HepG2 (cell line): ENCODE measurements around the gene HELZ. TPM values are rescaled to one million over a fixed set of nuclear protein-coding genes. Genes with fewer than 3 reads are reported as not detected.
A peak's percentile ranks its signal among the peaks of the same experiment; 100 is the strongest.

ENCODE experiments used
- DNMT1 ChIP-seq: sonication (generic); formaldehyde crosslinking; IDR thresholded peaks from 2 replicates; pipeline ENCODE4 v1.5.1; 2020; ENCODE audit warnings: mild to moderate bottlenecking, missing genetic modification reagents
- EED ChIP-seq: sonication (generic); formaldehyde crosslinking; IDR thresholded peaks from 2 replicates; pipeline ENCODE4 v1.5.0; 2020; ENCODE audit warnings: mild to moderate bottlenecking, missing genetic modification reagents
- FIP1L1 ChIP-seq: fragments of 200-400 bp; formaldehyde crosslinking; IDR thresholded peaks from 2 replicates; pipeline ENCODE4 v1.6.1; 2018; ENCODE audit warnings: low read depth, mild to moderate bottlenecking, low read length, moderate library complexity, borderline replicate concordance; ENCODE audit not compliant: insufficient read depth
- FOXA3 ChIP-seq: IDR thresholded peaks from 2 replicates; pipeline ENCODE4 v1.6.1; 2016; ENCODE audit warnings: missing genetic modification reagents, missing compliant biosample characterization
- JDP2 ChIP-seq: sonication (generic); formaldehyde crosslinking; IDR thresholded peaks from 2 replicates; pipeline ENCODE4 v1.8.1; 2022; ENCODE audit warnings: missing genetic modification reagents, borderline replicate concordance
- MAF1 ChIP-seq: sonication (generic); formaldehyde crosslinking; IDR thresholded peaks from 2 replicates; pipeline ENCODE4 v1.5.0; 2020; ENCODE audit warnings: missing genetic modification reagents, borderline replicate concordance
- RELA ChIP-seq: sonication (generic); formaldehyde crosslinking; IDR thresholded peaks from 2 replicates; pipeline ENCODE4 v1.4.0; 2020; ENCODE audit warnings: missing genetic modification reagents
- SRY ChIP-seq: sonication (generic); formaldehyde crosslinking; IDR thresholded peaks from 2 replicates; pipeline ENCODE4 v1.8.0; 2022; ENCODE audit warnings: mild to moderate bottlenecking, missing genetic modification reagents
- TFDP2 ChIP-seq: sonication (generic); formaldehyde crosslinking; IDR thresholded peaks from 2 replicates; pipeline ENCODE4 v1.4.0; 2020; ENCODE audit warnings: missing genetic modification reagents
- THAP9 ChIP-seq: sonication (generic); formaldehyde crosslinking; IDR thresholded peaks from 2 replicates; pipeline ENCODE4; 2020; ENCODE audit warnings: missing genetic modification reagents, mild to moderate bottlenecking, borderline replicate concordance
- XRCC5 ChIP-seq: fragments of 200-400 bp; formaldehyde crosslinking; optimal IDR thresholded peaks from 2 replicates; pipeline ENCODE3; 2017; ENCODE audit warnings: mild to moderate bottlenecking, low read length
- ZBTB14 ChIP-seq: sonication (generic); formaldehyde crosslinking; IDR thresholded peaks from 2 replicates; pipeline ENCODE4 v1.4.0; 2020; ENCODE audit warnings: missing genetic modification reagents
- ZNF138 ChIP-seq: sonication (generic); formaldehyde crosslinking; IDR thresholded peaks from 2 replicates; pipeline ENCODE4 v1.5.0; 2020; ENCODE audit warnings: mild to moderate bottlenecking, low read depth, missing genetic modification reagents
- ZNF367 ChIP-seq: sonication (generic); formaldehyde crosslinking; IDR thresholded peaks from 2 replicates; pipeline ENCODE4 v1.4.0; 2020; ENCODE audit warnings: missing genetic modification reagents, borderline replicate concordance
- ZNF414 ChIP-seq: sonication (generic); formaldehyde crosslinking; IDR thresholded peaks from 2 replicates; pipeline ENCODE4 v1.5.0; 2020; ENCODE audit warnings: missing genetic modification reagents
- ZNF75D ChIP-seq: sonication (generic); formaldehyde crosslinking; IDR thresholded peaks from 2 replicates; pipeline ENCODE4 v1.8.1; 2023; ENCODE audit warnings: missing genetic modification reagents, mild to moderate bottlenecking, borderline replicate concordance
- ZNF780A ChIP-seq: sonication (generic); formaldehyde crosslinking; IDR thresholded peaks from 2 replicates; pipeline ENCODE4 v1.8.0; 2022; ENCODE audit warnings: mild to moderate bottlenecking, missing genetic modification reagents, moderate library complexity
- polyA plus RNA-seq, 8 experiments: library from polyadenylated mRNA; depleted of rRNA in 3 of 8; stranded (reverse) in 7 of 8; unstranded in 1 of 8; fragments of >200 nt; fragmentation: Illumina TruSeq in 4 of 8; extraction: Trizol in 4 of 8; gene quantifications; 2 replicates each; pipeline versions ENCODE4 v1.2.1 to v1.2.3, GENCODE V29; 2011 to 2016; ENCODE audit warnings: low read depth in 4 of 8, missing spikeins in 1 of 8, mixed read lengths in 1 of 8; ENCODE audit not compliant: insufficient read depth in 1 of 8
- total RNA-seq, 5 experiments: library from RNA; depleted of rRNA; stranded (reverse); fragments of >200 nt; fragmentation: Illumina TruSeq; extraction: Trizol; gene quantifications; 2 replicates each; pipeline ENCODE4 v1.2.3, GENCODE V29; 2016; ENCODE audit warnings: low read depth in 1 of 5

The HELZ gene
- total and polyA plus RNA-seq, 2 of the 13 experiments (the other 11 are each of a cell fraction or from before 2014, with no cell fraction given): 35.3 to 52.4 TPM

GRCh38 chr17:67246653-67247415 lies 1.8 kb upstream of the HELZ start (continued):
- TF ChIP-seq ZBTB14 (CRISPR knock-in tag) (no peak), RELA (no peak), XRCC5 (peak; percentile 74), DNMT1 (peak; percentile 95), ZNF367 (no peak), FIP1L1 (no peak), ZNF780A (CRISPR knock-in tag) (no peak), THAP9 (CRISPR knock-in tag) (no peak), MAF1 (no peak), TFDP2 (CRISPR knock-in tag) (peak; percentile 60), JDP2 (CRISPR knock-in tag) (no peak), FOXA3 (CRISPR knock-in tag) (peak; percentile 94), ZNF75D (CRISPR knock-in tag) (no peak), EED (CRISPR knock-in tag) (no peak), SRY (CRISPR knock-in tag) (no peak), ZNF138 (CRISPR knock-in tag) (0 out of 2 replicates have a peak, but pooled peaks have one; percentile 71), ZNF414 (CRISPR knock-in tag) (0 out of 2 replicates have a peak, but pooled peaks have one; percentile 63)
